GM12878 (cell line): ENCODE data around the gene TM4SF1.

Source experiments
- CREB1 ChIP-seq: IDR thresholded peaks from 2 replicates; pipeline ENCODE4 v1.6.1; 2012; ENCODE audit warnings: low read depth, mild to moderate bottlenecking, inconsistent platforms
- EZH2 ChIP-seq: IDR thresholded peaks from 2 replicates; pipeline ENCODE4 v1.6.1; 2012; ENCODE audit warnings: low read depth, mild to moderate bottlenecking, control low read depth, inconsistent platforms, low read length, borderline replicate concordance; ENCODE audit not compliant: control insufficient read depth
- FOS ChIP-seq: IDR thresholded peaks from 3 replicates; pipeline ENCODE4 v1.6.1; 2011; ENCODE audit warnings: borderline replicate concordance; ENCODE audit not compliant: insufficient read length; ENCODE audit errors: extremely low read depth
- MEF2A ChIP-seq: IDR thresholded peaks from 2 replicates; pipeline ENCODE4 v1.6.1; 2011; ENCODE audit warnings: low read depth, mild to moderate bottlenecking, low read length, moderate library complexity; ENCODE audit not compliant: insufficient read depth
- MYC ChIP-seq: IDR thresholded peaks from 2 replicates; pipeline ENCODE4 v1.6.1; 2011; ENCODE audit warnings: mild to moderate bottlenecking, low read length, moderate library complexity, inconsistent platforms; ENCODE audit not compliant: insufficient read depth, insufficient replicate concordance, insufficient read length, severe bottlenecking
- POLR2AphosphoS5 ChIP-seq: IDR thresholded peaks from 2 replicates; pipeline ENCODE4 v1.6.1; 2011; ENCODE audit warnings: mild to moderate bottlenecking, low read length, inconsistent platforms
- RAD21 ChIP-seq: IDR thresholded peaks from 2 replicates; pipeline ENCODE4 v1.6.1; 2011; ENCODE audit warnings: mild to moderate bottlenecking, low read depth, low read length, moderate library complexity; ENCODE audit not compliant: insufficient read depth
- RBBP5 ChIP-seq: fragments of 200-600 bp; sonication (generic); conservative IDR thresholded peaks from 2 replicates; pipeline ENCODE4 v1.6.1; 2016
- SREBF2 ChIP-seq: IDR thresholded peaks from 2 replicates; pipeline ENCODE4 v1.6.1; 2012; ENCODE audit warnings: mild to moderate bottlenecking, low read length
- TF ChIP-seq, protein P1 (sequence below), 3 experiments: IDR thresholded peaks in 2 of 3; conservative IDR thresholded peaks in 1 of 3; 2 replicates each; pipeline ENCODE4 v1.5.1; 2011; ENCODE audit warnings: low read depth in 3 of 3, low read length in 3 of 3, mild to moderate bottlenecking in 3 of 3, control low read depth in 2 of 3, moderate library complexity in 2 of 3, inconsistent platforms in 1 of 3, mixed read lengths in 1 of 3; ENCODE audit not compliant: control insufficient read depth in 2 of 3, insufficient read depth in 1 of 3; ENCODE audit errors: extremely low read depth in 1 of 3
- TF ChIP-seq, protein P2 (sequence below): IDR thresholded peaks from 2 replicates; pipeline ENCODE4 v1.6.1; 2011; ENCODE audit warnings: low read depth, mild to moderate bottlenecking, low read length, moderate library complexity, borderline replicate concordance; ENCODE audit errors: extremely low read depth

DNA sequence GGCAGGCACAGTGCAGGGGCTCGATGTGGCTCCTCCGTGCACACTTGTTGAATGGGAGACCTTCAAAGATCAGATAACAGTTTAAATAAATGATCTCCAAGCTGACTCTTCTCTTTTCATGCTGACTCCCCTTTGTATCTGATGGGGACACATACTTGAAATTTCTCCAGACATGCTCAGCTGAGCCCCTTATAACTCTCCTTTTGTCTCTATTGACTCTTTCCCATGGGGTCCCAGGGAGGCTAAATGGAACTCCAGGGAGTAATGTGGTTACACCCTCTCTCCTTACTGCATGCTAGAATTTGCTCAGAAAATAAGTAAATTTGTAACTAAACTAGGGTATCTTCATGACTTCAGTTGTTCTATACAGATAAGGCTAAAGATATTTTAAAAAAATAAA is 48.9 kb upstream of the TM4SF1 start:
- no peak for TF ChIP-seq RBBP5
- TF ChIP-seq, protein P1, sequence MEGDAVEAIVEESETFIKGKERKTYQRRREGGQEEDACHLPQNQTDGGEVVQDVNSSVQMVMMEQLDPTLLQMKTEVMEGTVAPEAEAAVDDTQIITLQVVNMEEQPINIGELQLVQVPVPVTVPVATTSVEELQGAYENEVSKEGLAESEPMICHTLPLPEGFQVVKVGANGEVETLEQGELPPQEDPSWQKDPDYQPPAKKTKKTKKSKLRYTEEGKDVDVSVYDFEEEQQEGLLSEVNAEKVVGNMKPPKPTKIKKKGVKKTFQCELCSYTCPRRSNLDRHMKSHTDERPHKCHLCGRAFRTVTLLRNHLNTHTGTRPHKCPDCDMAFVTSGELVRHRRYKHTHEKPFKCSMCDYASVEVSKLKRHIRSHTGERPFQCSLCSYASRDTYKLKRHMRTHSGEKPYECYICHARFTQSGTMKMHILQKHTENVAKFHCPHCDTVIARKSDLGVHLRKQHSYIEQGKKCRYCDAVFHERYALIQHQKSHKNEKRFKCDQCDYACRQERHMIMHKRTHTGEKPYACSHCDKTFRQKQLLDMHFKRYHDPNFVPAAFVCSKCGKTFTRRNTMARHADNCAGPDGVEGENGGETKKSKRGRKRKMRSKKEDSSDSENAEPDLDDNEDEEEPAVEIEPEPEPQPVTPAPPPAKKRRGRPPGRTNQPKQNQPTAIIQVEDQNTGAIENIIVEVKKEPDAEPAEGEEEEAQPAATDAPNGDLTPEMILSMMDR (IDR thresholded peaks at IDR 0.05 in 2 of 3, conservative IDR thresholded peaks at IDR 0.05 in 1 of 3; ENCODE audit: control insufficient read depth in 2 of 3, extremely low read depth in 1 of 3, insufficient read depth in 1 of 3, low read depth in 3 of 3, low read length in 3 of 3), result no peak
- no peak for TF ChIP-seq RAD21
- no peak for TF ChIP-seq SREBF2
- TF ChIP-seq, protein P2, sequence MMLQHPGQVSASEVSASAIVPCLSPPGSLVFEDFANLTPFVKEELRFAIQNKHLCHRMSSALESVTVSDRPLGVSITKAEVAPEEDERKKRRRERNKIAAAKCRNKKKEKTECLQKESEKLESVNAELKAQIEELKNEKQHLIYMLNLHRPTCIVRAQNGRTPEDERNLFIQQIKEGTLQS, result no peak
- TF ChIP-seq CREB1, result no peak
- no peak for TF ChIP-seq MYC
- no peak for TF ChIP-seq POLR2AphosphoS5
- no peak for TF ChIP-seq EZH2
- no peak for TF ChIP-seq FOS
- no peak for TF ChIP-seq MEF2A
